ENCODE measurements around the gene RAB3IL1. TPM values are rescaled to one million over a fixed set of nuclear protein-coding genes. Genes with fewer than 3 reads are reported as not detected.

RAB3IL1 gene
- total RNA-seq, 3 donors from 2014 or later, result 2.6 to 15.0 (median 11.8) TPM

DNA sequence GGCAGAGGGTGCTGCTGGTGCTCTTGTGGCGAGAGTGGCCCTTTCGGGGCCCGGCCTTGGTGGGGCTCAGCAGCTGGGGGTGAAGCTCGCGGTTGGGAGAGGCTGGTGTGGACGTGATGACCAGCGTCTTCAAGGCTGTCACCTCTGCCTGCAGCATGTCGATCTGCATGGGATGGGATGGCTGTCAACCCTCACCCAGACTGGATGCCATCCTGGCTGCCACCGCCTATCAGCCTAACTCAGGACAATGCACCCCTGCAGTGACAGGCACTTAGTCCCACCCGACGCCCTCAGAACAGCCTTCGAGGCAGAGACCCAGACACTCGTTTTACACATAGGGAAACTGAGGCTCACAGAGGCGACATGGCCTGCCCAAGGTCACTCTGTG, 10.8 kb downstream of the RAB3IL1 start:
- Histone ChIP-seq H3K9me3 (no peaks in the 10 kb centered on the region), H3K4me3 (no peak overlapping the region), H3K36me3 (ENCODE audit: low read depth) (no peaks in the 10 kb centered on the region), H3K4me1 (ENCODE audit: low read depth) (no peaks in the 10 kb centered on the region)
- DNase-seq, result peak in 2 of 3 donors; percentile 3 to 38
- no peak for ATAC-seq
- intact Hi-C loops (cut with DNase I, micrococcal nuclease), result no loop called here
- TF ChIP-seq, protein P1, sequence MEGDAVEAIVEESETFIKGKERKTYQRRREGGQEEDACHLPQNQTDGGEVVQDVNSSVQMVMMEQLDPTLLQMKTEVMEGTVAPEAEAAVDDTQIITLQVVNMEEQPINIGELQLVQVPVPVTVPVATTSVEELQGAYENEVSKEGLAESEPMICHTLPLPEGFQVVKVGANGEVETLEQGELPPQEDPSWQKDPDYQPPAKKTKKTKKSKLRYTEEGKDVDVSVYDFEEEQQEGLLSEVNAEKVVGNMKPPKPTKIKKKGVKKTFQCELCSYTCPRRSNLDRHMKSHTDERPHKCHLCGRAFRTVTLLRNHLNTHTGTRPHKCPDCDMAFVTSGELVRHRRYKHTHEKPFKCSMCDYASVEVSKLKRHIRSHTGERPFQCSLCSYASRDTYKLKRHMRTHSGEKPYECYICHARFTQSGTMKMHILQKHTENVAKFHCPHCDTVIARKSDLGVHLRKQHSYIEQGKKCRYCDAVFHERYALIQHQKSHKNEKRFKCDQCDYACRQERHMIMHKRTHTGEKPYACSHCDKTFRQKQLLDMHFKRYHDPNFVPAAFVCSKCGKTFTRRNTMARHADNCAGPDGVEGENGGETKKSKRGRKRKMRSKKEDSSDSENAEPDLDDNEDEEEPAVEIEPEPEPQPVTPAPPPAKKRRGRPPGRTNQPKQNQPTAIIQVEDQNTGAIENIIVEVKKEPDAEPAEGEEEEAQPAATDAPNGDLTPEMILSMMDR (IDR thresholded peaks at IDR 0.05), result no peak

DNA sequence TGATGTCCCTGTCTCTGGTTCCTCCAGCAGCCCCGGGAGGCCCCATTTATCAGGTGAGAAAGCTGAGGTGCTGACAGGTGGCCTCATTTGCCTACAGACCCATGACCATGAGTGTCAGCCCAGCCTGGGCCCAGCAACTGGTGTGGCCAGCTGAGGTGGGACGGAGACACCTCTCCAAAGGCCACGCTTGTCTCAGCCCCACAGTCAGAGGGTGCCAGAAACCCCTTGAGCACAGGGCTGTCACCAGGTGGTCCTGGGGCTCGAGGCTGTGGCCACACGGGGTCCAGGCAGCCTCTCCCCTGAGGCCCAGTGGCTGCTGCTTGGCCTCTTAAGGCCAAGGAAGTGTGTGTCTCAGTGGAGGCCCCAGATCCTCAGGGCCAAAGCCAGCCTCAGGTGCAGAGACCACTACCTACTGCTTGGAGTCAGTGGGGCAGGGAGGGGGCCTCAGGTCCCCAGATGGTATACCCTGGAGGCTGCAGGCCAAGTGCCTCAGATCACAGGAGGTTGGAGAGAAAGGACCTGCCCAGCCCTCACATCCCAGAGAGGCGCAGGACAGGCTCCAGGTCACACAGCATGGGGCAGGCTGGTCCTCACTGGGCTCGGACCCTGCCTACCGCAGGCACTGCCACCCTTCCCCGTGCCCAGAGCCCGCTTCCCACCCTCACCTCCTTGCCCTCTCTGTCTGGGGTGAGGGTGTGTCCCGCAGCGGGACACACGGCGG, 11.4 kb downstream of the RAB3IL1 start:
- no peak for ATAC-seq
- intact Hi-C loops (cut with DNase I, micrococcal nuclease), result no loop called here
- Histone ChIP-seq H3K9me3 (no peaks in the 10 kb centered on the region), H3K36me3 (ENCODE audit: low read depth) (no peaks in the 10 kb centered on the region), H3K4me3 (no peak overlapping the region), H3K4me1 (ENCODE audit: low read depth) (no peaks in the 10 kb centered on the region)
- TF ChIP-seq, protein P1 (IDR thresholded peaks at IDR 0.05), result no peak
- DNase-seq, result no peak

DNA sequence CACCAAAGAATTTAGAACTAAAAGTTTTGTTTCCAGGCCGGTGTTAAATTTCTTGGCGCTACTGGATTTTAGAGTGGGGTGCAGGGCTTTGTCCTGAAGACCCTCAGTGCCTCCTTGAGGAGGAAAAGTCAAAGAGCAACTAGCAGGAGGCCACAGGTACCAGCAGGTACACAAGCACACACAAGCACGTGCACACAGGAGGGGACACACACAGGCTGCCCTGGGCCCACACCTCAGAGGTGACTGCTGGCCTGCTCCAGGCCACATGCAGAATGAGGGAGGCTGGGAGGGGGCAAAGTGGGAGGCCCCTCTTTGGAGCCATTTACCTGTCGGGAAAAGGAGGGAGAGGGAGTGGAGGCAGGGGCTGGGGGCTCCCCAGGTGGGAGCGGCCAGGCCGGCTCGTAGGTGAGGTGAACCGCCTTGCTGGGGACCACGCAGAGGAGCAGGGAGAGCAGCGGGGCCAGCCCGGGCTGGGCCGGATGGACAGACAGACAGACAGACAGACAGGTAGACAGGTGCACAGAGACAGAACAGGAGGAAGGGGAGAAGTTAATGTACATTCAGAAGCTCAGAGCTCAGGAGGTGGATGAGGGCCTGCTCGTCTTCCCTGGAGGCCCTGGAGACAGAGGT, 12.2 kb downstream of the RAB3IL1 start:
- no peak overlapping the region for H3K4me3 ChIP-seq
- DNase-seq (no peak), ATAC-seq (no peak)
- H3K9me3 ChIP-seq, result no peaks in the 10 kb centered on the region
- no peaks in the 10 kb centered on the region for H3K36me3 ChIP-seq (ENCODE audit: low read depth)
- TF ChIP-seq, protein P1 (IDR thresholded peaks at IDR 0.05), result no peak
- no peaks in the 10 kb centered on the region for H3K4me1 ChIP-seq (ENCODE audit: low read depth)
- intact Hi-C loops (cut with DNase I, micrococcal nuclease), result no loop called here

DNA sequence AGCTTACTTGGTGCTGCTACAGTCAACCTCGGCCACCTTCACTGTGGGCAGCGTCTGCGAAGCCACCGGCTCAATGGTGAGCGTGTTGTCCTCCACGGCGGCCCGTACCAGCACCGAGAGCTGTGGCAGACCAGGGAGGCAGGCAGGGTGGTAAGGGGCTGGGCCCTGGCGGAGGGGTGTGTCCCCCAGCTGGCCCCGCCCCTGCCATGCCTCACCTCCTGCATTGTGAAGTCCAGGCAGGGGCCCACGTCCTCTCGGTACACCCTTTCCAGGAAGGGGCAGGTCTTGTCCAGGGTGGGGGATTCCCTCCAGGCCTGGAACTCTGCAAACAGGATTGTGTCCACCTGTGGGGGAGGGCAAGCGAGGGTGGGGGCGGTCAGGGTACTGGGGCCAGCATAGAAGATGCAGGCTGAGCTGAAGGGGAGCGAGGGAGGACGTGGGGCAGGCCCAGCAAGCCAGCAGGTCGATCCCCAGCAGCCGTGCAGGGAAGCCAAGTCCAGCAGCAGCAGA, 12.8 kb downstream of the RAB3IL1 start:
- Histone ChIP-seq H3K36me3 (ENCODE audit: low read depth) (no peaks in the 10 kb centered on the region), H3K4me1 (ENCODE audit: low read depth) (no peaks in the 10 kb centered on the region), H3K4me3 (no peak overlapping the region), H3K9me3 (no peaks in the 10 kb centered on the region)
- intact Hi-C loops (cut with DNase I, micrococcal nuclease), result no loop called here
- peak in 2 of 3 donors; percentile 61 to 68 for DNase-seq
- peak; percentile 82 for ATAC-seq
- TF ChIP-seq, protein P1 (IDR thresholded peaks at IDR 0.05), result no peak

DNA sequence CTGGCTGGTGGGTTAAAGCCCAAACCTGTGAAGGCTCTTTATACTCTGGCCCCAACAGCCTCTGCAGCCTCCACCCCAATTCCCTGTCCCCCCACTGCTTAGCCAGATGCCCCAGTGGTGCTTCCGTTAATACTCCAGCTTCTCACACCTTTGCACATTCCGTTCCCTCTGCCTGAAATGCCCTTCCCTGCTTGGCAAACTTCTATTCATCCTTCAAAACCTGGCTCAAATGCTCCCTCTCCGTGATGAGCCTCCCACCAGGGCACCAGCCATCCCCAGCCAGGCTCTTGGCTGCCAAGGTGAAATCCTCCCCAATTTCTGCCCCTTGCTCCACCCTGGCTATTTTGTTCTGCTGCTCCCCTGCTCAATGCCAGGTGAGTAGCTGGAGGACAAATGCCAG, 13.5 kb downstream of the RAB3IL1 start:
- ATAC-seq, result no peak
- no peaks in the 10 kb centered on the region for H3K36me3 ChIP-seq (ENCODE audit: low read depth)
- H3K4me3 ChIP-seq, result no peak overlapping the region
- H3K9me3 ChIP-seq, result no peaks in the 10 kb centered on the region
- intact Hi-C loops (cut with DNase I, micrococcal nuclease), result no loop called here
- TF ChIP-seq, protein P1 (IDR thresholded peaks at IDR 0.05), result no peak
- H3K4me1 ChIP-seq (ENCODE audit: low read depth), result no peaks in the 10 kb centered on the region
- no peak for DNase-seq
